Measurements from ENCODE around the gene NOS2.
A peak's percentile ranks its signal among the peaks of the same experiment; 100 is the strongest.

The NOS2 gene

DNA sequence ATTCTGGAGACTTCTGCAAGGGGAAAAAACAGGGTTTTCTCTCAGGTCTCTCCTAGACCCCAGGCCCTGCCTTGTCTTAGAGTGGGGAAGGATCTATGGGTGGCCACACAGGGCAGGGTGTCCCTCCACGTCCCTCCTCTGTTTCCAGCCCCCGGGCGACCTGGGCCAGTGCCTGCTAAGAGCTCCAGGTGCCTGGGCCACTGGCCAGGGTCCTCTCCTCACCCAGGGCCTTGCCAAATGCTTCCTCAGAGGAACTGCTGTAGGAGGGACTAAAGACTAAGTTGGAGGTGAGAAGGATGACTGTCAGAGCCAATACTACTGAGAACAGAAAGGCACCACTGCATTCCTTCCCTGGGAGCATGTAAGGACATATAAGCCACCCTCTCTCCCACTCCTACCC lies 11.4 kb downstream of the NOS2 start:
- Histone ChIP-seq H3K4ac (ENCODE audit: low read depth in 1 of 2, low read length in 2 of 2) (no peak overlapping the region), H2BK120ac (ENCODE audit: low read depth, low read length) (no peak overlapping the region), H2AFZ (ENCODE audit: low read depth, low read length) (no peak overlapping the region), H3K27ac (ENCODE audit: low read length, poor library complexity, severe bottlenecking) (no peak overlapping the region), H3K79me1 (replicated peaks; ENCODE audit: low read length, poor library complexity, severe bottlenecking) (no peaks in the 10 kb centered on the region), H2BK15ac (ENCODE audit: low read depth, poor library complexity, severe bottlenecking) (no peak overlapping the region), H2BK5ac (ENCODE audit: low read depth, low read length, poor library complexity, severe bottlenecking) (no peak overlapping the region), H3K23ac (ENCODE audit: low read length in 2 of 2) (no peak overlapping the region), H3K27me3 (ENCODE audit: control insufficient read depth in 1 of 2, insufficient read depth in 1 of 2, low read length in 2 of 2) (peaks cover 29 to 39% of the 10 kb centered on the region in 2 experiments), H3K4me3 (ENCODE audit: insufficient read depth in 1 of 2, low read depth in 1 of 2, low read length in 2 of 2) (no peak overlapping the region), H3K4me2 (ENCODE audit: low read length, poor library complexity, severe bottlenecking) (no peak overlapping the region), H2BK12ac (ENCODE audit: low read length in 2 of 2) (no peak overlapping the region), H3K36me3 (ENCODE audit: control insufficient read depth in 1 of 2, insufficient read depth in 2 of 2, low read depth in 1 of 2, low read length in 2 of 2) (no peaks in the 10 kb centered on the region), H3K4me1 (ENCODE audit: control insufficient read depth, insufficient read depth, low read depth, low read length) (peaks cover 5% of the 10 kb centered on the region), H3K18ac (ENCODE audit: low read depth in 1 of 2, low read length in 2 of 2) (no peak overlapping the region), H4K91ac (ENCODE audit: low read length) (no peak overlapping the region), H3K14ac (ENCODE audit: low read length in 2 of 2) (no peak overlapping the region), H4K8ac (ENCODE audit: low read length) (no peak overlapping the region), H3K9me3 (ENCODE audit: control insufficient read depth, low read length) (no peaks in the 10 kb centered on the region), H3K9ac (ENCODE audit: low read length) (no peak overlapping the region), H2AK5ac (ENCODE audit: low read length, severe bottlenecking) (no peak overlapping the region)
- WGBS = 71% methylated on average over 3 of the region's 3 CpGs
- no peak for DNase-seq

GRCh38 chr17:27783440-27784350 lies 16.6 kb downstream of the NOS2 start:
- WGBS = 70% methylated on average over 9 of the region's 9 CpGs
- Histone ChIP-seq H3K23ac (ENCODE audit: low read length in 2 of 2) (no peak overlapping the region), H3K4me1 (ENCODE audit: control insufficient read depth, insufficient read depth, low read depth, low read length) (no peaks in the 10 kb centered on the region), H3K18ac (ENCODE audit: low read depth in 1 of 2, low read length in 2 of 2) (no peak overlapping the region), H2BK15ac (ENCODE audit: low read depth, poor library complexity, severe bottlenecking) (no peak overlapping the region), H3K27ac (ENCODE audit: low read length, poor library complexity, severe bottlenecking) (no peak overlapping the region), H4K91ac (ENCODE audit: low read length) (no peak overlapping the region), H3K36me3 (ENCODE audit: control insufficient read depth in 1 of 2, insufficient read depth in 2 of 2, low read depth in 1 of 2, low read length in 2 of 2) (no peaks in the 10 kb centered on the region), H4K8ac (ENCODE audit: low read length) (no peak overlapping the region), H3K4ac (ENCODE audit: low read depth in 1 of 2, low read length in 2 of 2) (no peak overlapping the region), H3K9me3 (ENCODE audit: control insufficient read depth, low read length) (no peaks in the 10 kb centered on the region), H2BK12ac (ENCODE audit: low read length in 2 of 2) (no peak overlapping the region), H3K4me2 (ENCODE audit: low read length, poor library complexity, severe bottlenecking) (no peak overlapping the region), H2AFZ (ENCODE audit: low read depth, low read length) (no peak overlapping the region), H3K79me1 (replicated peaks; ENCODE audit: low read length, poor library complexity, severe bottlenecking) (no peaks in the 10 kb centered on the region), H3K4me3 (ENCODE audit: insufficient read depth in 1 of 2, low read depth in 1 of 2, low read length in 2 of 2) (no peak overlapping the region), H2BK5ac (ENCODE audit: low read depth, low read length, poor library complexity, severe bottlenecking) (no peak overlapping the region), H2BK120ac (ENCODE audit: low read depth, low read length) (no peak overlapping the region), H3K27me3 (ENCODE audit: control insufficient read depth in 1 of 2, insufficient read depth in 1 of 2, low read length in 2 of 2) (peaks cover 10 to 26% of the 10 kb centered on the region in 2 experiments), H2AK5ac (ENCODE audit: low read length, severe bottlenecking) (no peak overlapping the region), H3K14ac (ENCODE audit: low read length in 2 of 2) (no peak overlapping the region), H3K9ac (ENCODE audit: low read length) (no peak overlapping the region)
- no peak for DNase-seq

DNA sequence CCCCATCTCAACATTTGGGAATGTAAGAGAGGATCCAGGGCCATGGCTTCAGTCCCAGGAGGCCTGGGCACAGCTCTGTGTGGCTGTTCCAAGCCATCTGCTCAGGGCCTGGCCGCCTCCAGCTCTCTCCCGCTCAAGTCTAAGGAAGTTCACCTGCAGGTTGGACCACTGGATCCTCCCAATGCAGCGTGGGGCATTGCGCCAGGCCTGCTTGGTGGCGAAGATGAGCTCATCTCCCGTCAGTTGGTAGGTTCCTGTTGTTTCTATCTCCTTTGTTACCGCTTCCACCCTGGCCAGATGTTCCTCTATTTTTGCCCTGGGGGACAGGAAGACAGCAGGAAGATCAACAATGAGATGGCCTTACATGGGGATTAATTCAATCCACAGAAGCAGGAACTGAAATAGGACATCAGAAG lies 17.5 kb downstream of the NOS2 start:
- peaks cover 10 to 21% of the 10 kb centered on the region in 2 experiments for H3K27me3 ChIP-seq (ENCODE audit: control insufficient read depth in 1 of 2, insufficient read depth in 1 of 2, low read length in 2 of 2)
- H2AK5ac ChIP-seq (ENCODE audit: low read length, severe bottlenecking) = no peak overlapping the region
- no peak overlapping the region for H2BK15ac ChIP-seq (ENCODE audit: low read depth, poor library complexity, severe bottlenecking)
- peak overlapping the region; percentile 11 for H4K91ac ChIP-seq (ENCODE audit: low read length)
- H3K23ac ChIP-seq (ENCODE audit: low read length in 2 of 2) = no peak overlapping the region
- 84% methylated on average over 7 of the region's 7 CpGs for WGBS
- no peak overlapping the region for H3K14ac ChIP-seq (ENCODE audit: low read length in 2 of 2)
- no peak overlapping the region for H3K18ac ChIP-seq (ENCODE audit: low read depth in 1 of 2, low read length in 2 of 2)
- H3K4me1 ChIP-seq (ENCODE audit: control insufficient read depth, insufficient read depth, low read depth, low read length) = no peaks in the 10 kb centered on the region
- H3K4ac ChIP-seq (ENCODE audit: low read depth in 1 of 2, low read length in 2 of 2) = no peak overlapping the region
- no peaks in the 10 kb centered on the region for H3K79me1 ChIP-seq (replicated peaks; ENCODE audit: low read length, poor library complexity, severe bottlenecking)
- H2BK120ac ChIP-seq (ENCODE audit: low read depth, low read length) = no peak overlapping the region
- no peak overlapping the region for H3K9ac ChIP-seq (ENCODE audit: low read length)
- no peak overlapping the region for H4K8ac ChIP-seq (ENCODE audit: low read length)
- no peak overlapping the region for H2AFZ ChIP-seq (ENCODE audit: low read depth, low read length)
- H3K4me2 ChIP-seq (ENCODE audit: low read length, poor library complexity, severe bottlenecking) = no peak overlapping the region
- no peaks in the 10 kb centered on the region for H3K36me3 ChIP-seq (ENCODE audit: control insufficient read depth in 1 of 2, insufficient read depth in 2 of 2, low read depth in 1 of 2, low read length in 2 of 2)
- no peak overlapping the region for H2BK12ac ChIP-seq (ENCODE audit: low read length in 2 of 2)
- no peaks in the 10 kb centered on the region for H3K9me3 ChIP-seq (ENCODE audit: control insufficient read depth, low read length)
- no peak overlapping the region for H3K27ac ChIP-seq (ENCODE audit: low read length, poor library complexity, severe bottlenecking)
- no peak for DNase-seq
- H3K4me3 ChIP-seq (ENCODE audit: insufficient read depth in 1 of 2, low read depth in 1 of 2, low read length in 2 of 2) = no peak overlapping the region
- H2BK5ac ChIP-seq (ENCODE audit: low read depth, low read length, poor library complexity, severe bottlenecking) = no peak overlapping the region

- Histone ChIP-seq H3K9me3 (ENCODE audit: control insufficient read depth, low read length) (no peaks in the 10 kb centered on the region), H2BK12ac (ENCODE audit: low read length in 2 of 2) (no peak overlapping the region), H3K4me1 (ENCODE audit: control insufficient read depth, insufficient read depth, low read depth, low read length) (no peaks in the 10 kb centered on the region), H2BK120ac (ENCODE audit: low read depth, low read length) (no peak overlapping the region), H3K4me3 (ENCODE audit: insufficient read depth in 1 of 2, low read depth in 1 of 2, low read length in 2 of 2) (no peak overlapping the region), H3K23ac (ENCODE audit: low read length in 2 of 2) (no peak overlapping the region), H2BK15ac (ENCODE audit: low read depth, poor library complexity, severe bottlenecking) (no peak overlapping the region), H3K4ac (ENCODE audit: low read depth in 1 of 2, low read length in 2 of 2) (no peak overlapping the region), H4K91ac (ENCODE audit: low read length) (no peak overlapping the region), H2BK5ac (ENCODE audit: low read depth, low read length, poor library complexity, severe bottlenecking) (no peak overlapping the region), H4K8ac (ENCODE audit: low read length) (no peak overlapping the region), H3K14ac (ENCODE audit: low read length in 2 of 2) (peak overlapping the region in 1 of 2 experiments; percentile 28), H3K9ac (ENCODE audit: low read length) (no peak overlapping the region), H2AFZ (ENCODE audit: low read depth, low read length) (no peak overlapping the region), H3K79me1 (replicated peaks; ENCODE audit: low read length, poor library complexity, severe bottlenecking) (no peaks in the 10 kb centered on the region), H3K4me2 (ENCODE audit: low read length, poor library complexity, severe bottlenecking) (no peak overlapping the region), H3K36me3 (ENCODE audit: control insufficient read depth in 1 of 2, insufficient read depth in 2 of 2, low read depth in 1 of 2, low read length in 2 of 2) (no peaks in the 10 kb centered on the region), H2AK5ac (ENCODE audit: low read length, severe bottlenecking) (no peak overlapping the region), H3K18ac (ENCODE audit: low read depth in 1 of 2, low read length in 2 of 2) (no peak overlapping the region), H3K27ac (ENCODE audit: low read length, poor library complexity, severe bottlenecking) (no peak overlapping the region), H3K27me3 (ENCODE audit: control insufficient read depth in 1 of 2, insufficient read depth in 1 of 2, low read length in 2 of 2) (peaks cover 5 to 17% of the 10 kb centered on the region in 2 experiments)
- WGBS = 85% methylated on average over 20 of the region's 20 CpGs
- no peak for DNase-seq
Observed at GRCh38 chr17:27780828-27781404, 19.4 kb downstream of the NOS2 start.
